K562 (cell line): ENCODE measurements around the gene COLEC12. TPM values are rescaled to one million over a fixed set of nuclear protein-coding genes. Genes with fewer than 3 reads are reported as not detected.

Source experiments
- E2F6 ChIP-seq, 2 experiments: IDR thresholded peaks; 2 replicates each; pipeline ENCODE4 v1.6.1; 2011; ENCODE audit warnings: borderline replicate concordance in 1 of 2, control low read depth in 1 of 2, low read depth in 1 of 2, low read length in 1 of 2, mild to moderate bottlenecking in 1 of 2, mixed read lengths in 1 of 2, moderate library complexity in 1 of 2; ENCODE audit not compliant: insufficient read depth in 1 of 2, insufficient read length in 1 of 2, poor library complexity in 1 of 2, severe bottlenecking in 1 of 2; ENCODE audit errors: extremely low read depth in 1 of 2
- FOSL1 ChIP-seq: fragments of 200-800 bp; sonication (Bioruptor generic); conservative IDR thresholded peaks from 2 replicates; pipeline ENCODE4 v1.6.1; 2016; ENCODE audit warnings: missing genetic modification characterization, missing compliant biosample characterization
- HCFC1 ChIP-seq: IDR thresholded peaks from 2 replicates; pipeline ENCODE4 v1.6.1; 2012; ENCODE audit warnings: low read depth, low read length, improper control_type of control experiment
- HMGN3 ChIP-seq: IDR thresholded peaks from 2 replicates; pipeline ENCODE4 v1.6.1; 2011; ENCODE audit warnings: borderline replicate concordance, low read depth, mild to moderate bottlenecking, mixed read lengths, low read length; ENCODE audit not compliant: insufficient read length; ENCODE audit errors: extremely low read depth
- JUN ChIP-seq, 2 experiments: sonication (generic) in 1 of 2; formaldehyde crosslinking in 1 of 2; IDR thresholded peaks; 2 replicates each; pipeline versions ENCODE4 v1.6.1 to v1.8.0; 2012 to 2022; ENCODE audit warnings: borderline replicate concordance in 2 of 2, mild to moderate bottlenecking in 2 of 2, improper control_type of control experiment in 1 of 2, low read depth in 1 of 2, low read length in 1 of 2, missing genetic modification reagents in 1 of 2
- MBD1 ChIP-seq: fragments of 250-450 bp; sonication (Bioruptor Pico); IDR thresholded peaks from 2 replicates; pipeline ENCODE4 v1.8.0; 2022; ENCODE audit warnings: inconsistent platforms
- NCOA4 ChIP-seq: fragments of 450-650 bp; IDR thresholded peaks from 2 replicates; pipeline ENCODE4 v1.6.1; 2018; ENCODE audit warnings: mild to moderate bottlenecking; ENCODE audit not compliant: partially characterized antibody
- PKNOX1 ChIP-seq: fragments of 450-650 bp; IDR thresholded peaks from 2 replicates; pipeline ENCODE4 v1.6.1; 2016
- PRDM10 ChIP-seq: fragments of 450-650 bp; IDR thresholded peaks from 2 replicates; pipeline ENCODE4 v1.6.1; 2018; ENCODE audit not compliant: partially characterized antibody
- RAD51 ChIP-seq: fragments of 450-650 bp; IDR thresholded peaks from 2 replicates; pipeline ENCODE4 v1.7.1; 2016; ENCODE audit warnings: low read depth, mild to moderate bottlenecking, borderline replicate concordance
- SMARCA4 ChIP-seq: fragments of 450-650 bp; IDR thresholded peaks from 2 replicates; pipeline ENCODE4 v1.6.1; 2016
- SMC3 ChIP-seq: conservative IDR thresholded peaks from 2 replicates; pipeline ENCODE4 v1.6.1; 2011; ENCODE audit warnings: low read depth, low read length, improper control_type of control experiment; ENCODE audit not compliant: insufficient read depth
- TEAD2 ChIP-seq: fragments of 450-650 bp; IDR thresholded peaks from 2 replicates; pipeline ENCODE4 v1.6.1; 2016; ENCODE audit warnings: missing genetic modification characterization, control low read depth, missing compliant biosample characterization
- ZBTB7A ChIP-seq: IDR thresholded peaks from 2 replicates; pipeline ENCODE4 v1.6.1; 2011; ENCODE audit warnings: low read depth, mild to moderate bottlenecking, low read length, moderate library complexity, borderline replicate concordance; ENCODE audit not compliant: control insufficient read depth
- ZBTB9 ChIP-seq: fragments of 450-650 bp; formaldehyde crosslinking; IDR thresholded peaks from 2 replicates; pipeline ENCODE4 v1.4.0; 2020; ENCODE audit warnings: mild to moderate bottlenecking, moderate library complexity
- ZNF77 ChIP-seq: fragments of 250-450 bp; sonication (Bioruptor Pico); IDR thresholded peaks from 2 replicates; pipeline ENCODE4 v1.5.0; 2020
- polyA plus RNA-seq, 8 experiments: library from polyadenylated mRNA; depleted of rRNA in 4 of 8; stranded (reverse) in 5 of 8; unstranded in 3 of 8; fragments of >200 nt; fragmentation: Nextera tagmentation in 2 of 8; fragmentation: Illumina TruSeq in 1 of 8; extraction: Ambion mirVana in 2 of 8; extraction: Trizol in 1 of 8; gene quantifications; 2 replicates each; pipeline versions ENCODE4 v1.2.1 to v1.2.3, GENCODE V29; 2011 to 2014; ENCODE audit warnings: inconsistent platforms in 1 of 8, missing spikeins in 1 of 8
- total RNA-seq, 7 experiments: library from RNA; depleted of rRNA in 6 of 7; stranded (reverse); fragments of >200 nt in 6 of 7; fragmentation: Illumina TruSeq in 2 of 7; extraction: Trizol in 2 of 7; gene quantifications; 2 replicates each; pipeline versions ENCODE4 v1.2.1 to v1.2.3, GENCODE V29; 2011 to 2021; ENCODE audit warnings: low replicate concordance in 1 of 7

The COLEC12 gene
- total and polyA plus RNA-seq, 9 of the 15 experiments (the other 6 are each of a cell fraction or from before 2014, with no cell fraction given) = 0.04 TPM; not detected in 8

- TF ChIP-seq FOSL1 (tag) = peak; percentile 75; the same call in 1 of the 2 replicates
- TF ChIP-seq SMARCA4 = peak; percentile 66
- TF ChIP-seq SMC3 = 0 out of 2 replicates have a peak, but pooled peaks have one; percentile 13
- peak; percentile 92 for TF ChIP-seq HMGN3
- TF ChIP-seq TEAD2 (tag) = no peak
- peak; percentile 82 for TF ChIP-seq ZBTB7A
- TF ChIP-seq PKNOX1 = peak; percentile 21; the same call in 1 of the 2 replicates
- no peak for TF ChIP-seq ZNF77 (CRISPR knock-in tag)
- TF ChIP-seq ZBTB9 (CRISPR knock-in tag) = peak; percentile 24; the same call in 1 of the 2 replicates
- TF ChIP-seq JUN (IDR thresholded peaks at IDR 0.05; ENCODE audit: borderline replicate concordance, low read depth, low read length) = peak; percentile 80
- TF ChIP-seq JUN (CRISPR knock-in tag; IDR thresholded peaks at IDR 0.05; ENCODE audit: borderline replicate concordance) = peak; percentile 96; the same call in 1 of the 2 replicates
- no peak for TF ChIP-seq NCOA4
- peak; percentile 89 for TF ChIP-seq HCFC1
- peak; percentile 82 to 83 for TF ChIP-seq E2F6 (IDR thresholded peaks at IDR 0.05; ENCODE audit: borderline replicate concordance in 1 of 2, extremely low read depth in 1 of 2, insufficient read depth in 1 of 2, insufficient read length in 1 of 2, low read depth in 1 of 2, low read length in 1 of 2, poor library complexity in 1 of 2, severe bottlenecking in 1 of 2)
- TF ChIP-seq MBD1 (CRISPR knock-in tag) = no peak
- TF ChIP-seq PRDM10 = peak; percentile 39
- TF ChIP-seq RAD51 = 0 out of 2 replicates have a peak, but pooled peaks have one; percentile 30
Observed at GRCh38 chr18:267688-268552, 232.6 kb downstream of the COLEC12 start, which contains the start of gene THOC1 (continued).
